ENCODE results near the gene LILRB2. TPM values are rescaled to one million over a fixed set of nuclear protein-coding genes. Genes with fewer than 3 reads are reported as not detected.

LILRB2 gene
- total RNA-seq, 1 experiment from 2014 or later, result not detected

- Histone ChIP-seq H3K79me2 (ENCODE audit: insufficient read depth, low read length) (no peaks in the 10 kb centered on the region), H3K27me3 (ENCODE audit: insufficient read depth, low read length) (no peaks in the 10 kb centered on the region), H3K4ac (ENCODE audit: low read depth, low read length) (no peak overlapping the region), H3K23ac (ENCODE audit: insufficient read length, low read depth, low read length) (no peak overlapping the region), H2AK5ac (ENCODE audit: insufficient read length, low read length) (no peak overlapping the region), H3K18ac (ENCODE audit: insufficient read length, low read depth, low read length) (no peak overlapping the region), H2BK5ac (ENCODE audit: insufficient read length, low read length) (no peak overlapping the region), H3K9ac (ENCODE audit: extremely low read depth, insufficient read length, low read length) (no peak overlapping the region), H3K9me3 (ENCODE audit: control insufficient read depth, low read depth, low read length) (peaks cover 4% of the 10 kb centered on the region), H3K4me1 (ENCODE audit: insufficient read depth, low read length) (no peaks in the 10 kb centered on the region), H2BK20ac (ENCODE audit: low read depth, low read length, poor library complexity, severe bottlenecking) (no peak overlapping the region), H2BK120ac (ENCODE audit: low read depth, low read length, poor library complexity, severe bottlenecking) (no peak overlapping the region), H2AFZ (ENCODE audit: low read length) (no peak overlapping the region), H2BK12ac (ENCODE audit: insufficient read length, low read depth, low read length) (no peak overlapping the region), H3K27ac (ENCODE audit: insufficient read length, low read depth, low read length) (no peak overlapping the region), H2BK15ac (ENCODE audit: low read depth, low read length) (no peak overlapping the region), H4K91ac (ENCODE audit: insufficient read length, low read depth, low read length) (no peak overlapping the region), H4K8ac (replicated peaks; ENCODE audit: insufficient read length, low read depth, low read length) (no peak overlapping the region), H3K79me1 (ENCODE audit: insufficient read depth, low read depth, low read length, poor library complexity, severe bottlenecking) (no peaks in the 10 kb centered on the region), H3K56ac (ENCODE audit: insufficient read length, low read depth, low read length) (no peak overlapping the region), H4K20me1 (ENCODE audit: control insufficient read depth, insufficient read depth, insufficient read length) (no peaks in the 10 kb centered on the region), H3K4me2 (ENCODE audit: insufficient read depth, insufficient read length, low read length) (no peak overlapping the region), H3K23me2 (ENCODE audit: insufficient read length, low read depth, low read length, poor library complexity, severe bottlenecking) (no peaks in the 10 kb centered on the region), H3K14ac (ENCODE audit: insufficient read depth, low read length) (no peak overlapping the region), H3T11ph (ENCODE audit: low read length) (no peak overlapping the region), H4K5ac (ENCODE audit: insufficient read length, low read depth, low read length) (no peak overlapping the region)
- TF ChIP-seq CTCF (conservative IDR thresholded peaks at IDR 0.05), result no peak
- peaks cover 5% of the 10 kb centered on the region in 2 experiments for H3K4me1 Mint-ChIP-seq
- H3K9me3 Mint-ChIP-seq, result peaks cover 34 to 69% of the 10 kb centered on the region in 2 experiments
- H3K27me3 Mint-ChIP-seq (ENCODE audit: low read depth), result peaks cover 30% of the 10 kb centered on the region
- WGBS (ENCODE audit: extremely low coverage, insufficient read length, low lambda C conversion rate), result no CpG with 5 or more reads among the region's 7 CpGs
- H3K27ac Mint-ChIP-seq, result no peak overlapping the region
- H3K4me3 Mint-ChIP-seq, result no peak overlapping the region
- peaks cover 8 to 20% (median 16%) of the 10 kb centered on the region in 3 experiments for H3K36me3 Mint-ChIP-seq (ENCODE audit: insufficient read depth in 1 of 3, low read depth in 3 of 3)
- no peak for DNase-seq
These were observed 38.1 kb upstream of the LILRB2 start for GRCh38 chr19:54319049-54319448.
